GM12875 (cell line): ENCODE data around the gene AIFM3.

Source experiments
- H3K4me3 ChIP-seq: one replicate; pipeline ENCODE4 v1.5.1; 2011; ENCODE audit warnings: low read depth, low read length, control low read depth
- CTCF ChIP-seq: IDR thresholded peaks from 2 replicates; pipeline ENCODE4 v1.5.1; 2011; ENCODE audit warnings: low read depth, mild to moderate bottlenecking, control low read depth, inconsistent platforms, low read length, moderate library complexity, borderline replicate concordance; ENCODE audit not compliant: insufficient read depth

Gene AIFM3

GRCh38 chr22:21012446-21013407, 45.7 kb downstream of the AIFM3 start:
- H3K4me3 ChIP-seq: no peak overlapping the region
- no peak for TF ChIP-seq CTCF

- TF ChIP-seq CTCF: no peak
- H3K4me3 ChIP-seq: peak overlapping the region; percentile 15
These were observed 46.7 kb downstream of the AIFM3 start for GRCh38 chr22:21013657-21014201.

DNA sequence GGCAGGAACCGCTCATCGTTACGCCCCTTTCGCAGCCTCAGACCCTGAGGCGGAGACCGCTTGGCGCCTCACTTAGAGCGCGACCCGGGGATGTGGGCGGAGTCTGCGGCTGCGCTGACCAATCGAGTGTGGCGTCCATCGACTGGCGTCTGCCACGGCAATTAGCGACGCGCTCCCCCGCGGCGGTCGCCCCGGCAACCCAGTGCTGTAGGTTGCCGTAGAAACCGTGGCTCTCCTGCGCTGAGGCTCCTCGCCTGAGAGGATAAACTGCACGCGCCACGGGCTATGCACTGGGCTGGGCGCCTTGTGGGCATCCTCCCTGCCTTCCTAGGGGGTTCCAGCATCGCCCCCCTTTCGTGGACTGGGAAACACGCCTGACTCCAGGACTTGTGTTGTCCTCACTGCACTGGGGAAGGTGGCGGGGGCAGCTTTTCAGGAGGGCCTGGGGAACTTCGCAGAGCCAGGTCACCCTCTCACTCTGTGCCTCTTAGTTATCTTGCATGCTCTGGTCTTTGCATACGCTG, 47.2 kb downstream of the AIFM3 start:
- no peak for TF ChIP-seq CTCF
- H3K4me3 ChIP-seq: peak overlapping the region; percentile 15

DNA sequence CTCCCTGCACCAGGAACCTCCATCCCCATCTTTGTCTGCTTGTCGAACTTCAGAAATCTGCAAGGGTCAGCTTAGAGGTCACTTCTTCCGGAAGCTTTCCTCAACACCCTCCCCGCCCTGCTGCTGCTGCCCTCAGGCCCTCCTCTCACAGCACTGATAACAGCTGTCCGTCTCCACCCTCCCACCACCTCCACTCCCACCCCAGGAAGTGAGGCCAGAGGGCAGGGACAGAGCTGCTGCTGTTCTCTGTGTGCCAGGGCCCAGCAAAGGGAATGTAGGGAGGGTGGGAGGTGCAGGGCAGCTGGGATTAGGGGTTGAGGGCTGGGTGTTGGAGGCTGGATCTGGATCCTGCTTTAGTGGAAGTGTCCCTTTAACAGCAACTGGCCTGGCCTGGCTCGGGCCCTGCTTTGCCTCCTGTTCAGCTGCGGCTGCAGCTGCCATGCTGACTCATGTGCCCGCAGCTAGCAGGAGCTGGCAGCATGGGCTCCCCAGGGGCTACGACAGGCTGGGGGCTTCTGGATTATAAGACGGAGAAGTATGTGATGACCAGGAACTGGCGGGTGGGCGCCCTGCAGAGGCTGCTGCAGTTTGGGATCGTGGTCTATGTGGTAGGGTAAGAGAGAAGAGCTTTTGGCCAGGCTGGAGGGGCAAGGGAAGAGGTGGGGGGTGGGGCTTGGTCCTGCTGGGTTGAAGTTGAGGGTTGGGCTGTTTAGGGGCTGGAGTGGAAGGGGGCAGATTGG, 47.8 kb downstream of the AIFM3 start, which contains the start of gene P2RX6:
TSS of gene P2RX6 (plus strand) at position 440 of the 740 bp plus-strand sequence. CDS start at position 450, 10 bp downstream.
- H3K4me3 ChIP-seq: peak within 1 kb of the TSS; percentile 15
- no peak for TF ChIP-seq CTCF

- TF ChIP-seq CTCF: no peak
These were observed 48.5 kb downstream of the AIFM3 start for GRCh38 chr22:21015466-21016006.

DNA sequence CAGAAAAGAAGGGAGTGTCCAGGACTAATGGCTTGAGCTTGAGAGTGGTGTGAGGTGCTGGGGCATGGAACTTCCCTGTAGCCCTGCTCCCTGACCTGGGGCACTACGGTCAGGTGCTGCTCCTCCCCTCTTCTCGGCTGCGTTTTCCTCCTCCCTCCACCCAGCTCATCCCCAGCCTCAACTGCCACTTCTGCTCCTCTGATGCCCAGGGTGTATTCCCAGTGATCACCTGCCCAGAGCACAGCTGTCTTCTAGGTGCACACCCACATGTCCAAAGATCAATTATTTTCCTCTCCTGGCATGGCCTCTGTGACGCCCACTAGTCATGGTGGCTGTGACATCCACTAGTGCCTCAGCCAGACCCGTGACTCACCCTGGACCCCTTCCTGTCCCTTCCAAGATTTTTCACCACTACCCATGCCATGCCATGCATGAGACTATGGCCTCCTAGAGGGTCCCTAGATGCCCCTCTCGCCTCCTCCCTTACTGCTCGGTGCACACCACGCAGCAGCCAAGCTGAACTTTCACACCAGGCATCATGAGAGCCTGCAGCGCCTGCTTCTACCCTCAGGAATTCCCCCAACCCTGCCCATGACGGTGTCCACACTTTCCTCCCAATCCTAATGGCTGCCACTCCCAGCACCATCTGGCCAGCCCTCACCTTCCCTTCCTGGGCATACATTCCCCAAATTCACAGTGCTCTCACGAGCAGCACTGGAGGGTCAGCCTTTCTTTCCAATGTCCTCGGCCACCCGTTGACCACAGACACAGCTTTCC, 49.8 kb downstream of the AIFM3 start:
- no peak for TF ChIP-seq CTCF
- H3K4me3 ChIP-seq: no peak overlapping the region

More at GRCh38 chr22:21015466-21016006, 48.5 kb downstream of the AIFM3 start:
- no peak overlapping the region for H3K4me3 ChIP-seq
